Stimulated activated CD8-positive, alpha-beta memory T cell treated with anti-CD3 and anti-CD28 coated beads, Interleukin-2, amount 100 ng/mL, for 1 hour (primary cell): ENCODE results near the gene MYO1C.

ENCODE experiments used
- DNase-seq, 2 donors: peaks; one replicate each; pipeline ENCODE4 v3.0.0-alpha.2; 2020; ENCODE audit warnings: low read depth in 2 of 2

Gene MYO1C

DNA sequence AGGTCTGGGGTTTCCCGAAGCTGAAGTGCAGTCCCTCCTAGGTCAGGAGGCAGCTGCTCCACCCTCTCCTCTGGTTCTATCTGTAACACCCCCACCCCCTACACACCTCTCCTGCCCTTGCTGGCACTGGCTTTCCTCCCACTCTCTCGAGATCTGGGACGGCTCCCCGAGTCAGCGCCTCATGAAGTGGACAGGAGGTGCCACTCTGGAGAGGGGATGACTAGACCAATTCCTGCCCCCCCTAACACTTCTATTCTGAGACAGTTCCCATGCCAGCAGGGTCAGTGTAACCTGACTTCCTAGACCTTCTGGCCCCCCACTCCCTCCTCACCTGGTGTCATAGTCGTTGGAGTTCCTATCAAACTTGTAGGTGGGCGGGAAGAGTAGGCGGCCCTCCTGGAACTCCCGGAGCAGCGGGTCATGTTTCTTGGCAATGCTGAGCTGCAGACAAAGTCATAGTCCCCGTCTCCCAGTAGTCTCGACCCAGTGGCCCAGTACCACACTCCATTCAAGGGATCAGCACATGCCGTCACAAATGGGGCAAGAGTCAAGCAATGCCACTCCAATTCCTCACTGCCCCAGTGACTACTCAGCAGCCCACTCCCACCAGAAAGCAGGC, 14.3 kb upstream of the MYO1C start:
- DNase-seq, result no peak

DNA sequence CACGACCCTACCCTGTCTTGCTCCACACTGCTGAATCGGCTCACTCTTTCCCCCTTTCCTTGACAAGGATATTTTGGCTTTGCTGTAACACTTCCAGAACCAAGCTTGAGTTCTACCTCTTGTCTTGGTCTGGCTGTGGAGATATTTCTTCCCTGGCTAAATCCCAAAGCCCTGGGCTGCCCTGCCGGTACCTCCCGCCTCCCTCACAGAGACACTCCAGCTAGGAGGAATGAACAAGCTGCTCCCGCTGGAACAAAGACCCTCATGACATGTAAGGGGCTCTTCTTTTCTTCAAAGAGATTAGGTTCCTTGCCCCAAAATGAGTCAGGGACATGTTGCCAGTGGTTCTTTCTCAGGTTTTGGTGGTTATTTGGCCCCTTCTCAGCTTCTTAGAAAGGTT, 13.1 kb upstream of the MYO1C start:
- no peak for DNase-seq

DNA sequence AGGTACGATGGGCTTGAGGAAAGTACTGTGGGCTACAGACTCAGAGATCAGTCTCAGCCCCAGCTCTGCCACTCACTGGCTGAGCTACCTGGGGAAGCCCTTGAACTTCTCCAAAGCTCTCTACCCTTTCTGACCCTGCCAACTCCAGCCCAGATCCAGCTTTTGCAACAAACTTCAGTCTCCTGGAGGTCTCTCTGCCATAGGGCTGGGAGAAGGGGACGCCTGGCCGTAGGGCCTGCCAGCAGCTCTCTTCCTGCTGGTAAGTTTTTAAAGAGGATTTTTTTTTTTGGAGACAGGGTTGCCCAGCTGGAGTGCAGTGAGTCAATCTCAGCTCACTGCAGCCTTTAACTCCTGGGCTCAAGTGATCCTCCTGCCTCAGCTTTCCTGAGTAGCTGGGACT, 12.4 kb upstream of the MYO1C start:
- DNase-seq, result no peak

DNA sequence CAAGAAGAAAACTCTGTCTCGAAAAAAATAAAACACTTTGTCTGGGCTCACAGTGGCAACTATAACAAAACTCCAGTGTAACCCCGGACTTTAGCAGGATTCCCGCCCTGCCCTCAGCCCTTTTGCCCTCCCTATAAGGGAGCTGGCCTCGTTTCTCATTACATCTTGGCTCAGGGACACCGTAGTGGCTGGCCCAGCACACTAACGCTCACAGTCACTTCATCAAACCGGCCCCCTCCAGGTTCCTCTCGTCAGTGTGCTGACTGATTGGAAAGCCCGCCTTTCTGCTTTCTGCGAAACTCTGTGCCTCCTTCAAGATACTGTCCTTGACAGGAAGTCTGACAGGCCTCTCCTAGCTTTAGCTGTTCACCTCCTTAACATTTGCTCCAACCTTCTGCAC, 11.2 kb upstream of the MYO1C start:
- DNase-seq, result no peak

DNA sequence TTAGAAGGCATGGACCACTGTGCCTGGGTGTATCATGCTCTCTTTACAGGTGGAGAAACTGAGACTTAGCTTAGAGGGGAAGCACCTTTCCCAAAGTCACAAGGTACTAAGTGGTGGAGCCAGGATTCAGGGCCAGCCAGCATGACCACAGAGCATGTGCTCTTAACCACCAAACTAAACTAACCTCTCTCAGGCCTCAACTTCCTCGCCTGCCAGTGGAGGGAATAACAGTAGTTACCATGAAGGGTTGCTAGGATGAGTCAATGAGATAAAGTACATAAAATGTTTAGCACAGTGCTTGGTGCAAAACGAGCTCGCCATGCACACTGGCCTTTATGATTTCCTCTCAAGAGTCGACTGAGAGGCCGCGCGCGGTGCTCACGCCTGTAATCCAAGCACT, 6.4 kb upstream of the MYO1C start:
- DNase-seq, result no peak

DNA sequence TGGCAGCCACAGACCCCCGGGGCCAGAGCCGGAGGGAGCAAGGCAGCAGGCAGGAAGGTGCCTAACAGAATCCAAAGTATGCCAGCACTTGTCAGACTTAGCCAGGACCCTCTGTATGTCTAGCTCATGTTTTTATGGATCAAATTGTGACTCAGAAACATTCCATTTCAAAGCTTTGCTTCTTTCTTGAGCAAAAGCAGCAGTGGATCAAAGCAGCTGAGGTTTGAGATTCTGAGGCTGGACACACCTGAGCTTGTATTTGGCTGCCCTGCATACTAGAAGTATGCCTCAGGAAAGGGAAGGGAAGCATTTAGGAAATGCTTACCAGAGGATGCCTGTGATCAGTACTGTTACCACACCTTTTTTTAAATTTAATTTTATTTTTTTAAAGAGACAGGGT, 5.7 kb upstream of the MYO1C start:
- DNase-seq, result no peak

DNA sequence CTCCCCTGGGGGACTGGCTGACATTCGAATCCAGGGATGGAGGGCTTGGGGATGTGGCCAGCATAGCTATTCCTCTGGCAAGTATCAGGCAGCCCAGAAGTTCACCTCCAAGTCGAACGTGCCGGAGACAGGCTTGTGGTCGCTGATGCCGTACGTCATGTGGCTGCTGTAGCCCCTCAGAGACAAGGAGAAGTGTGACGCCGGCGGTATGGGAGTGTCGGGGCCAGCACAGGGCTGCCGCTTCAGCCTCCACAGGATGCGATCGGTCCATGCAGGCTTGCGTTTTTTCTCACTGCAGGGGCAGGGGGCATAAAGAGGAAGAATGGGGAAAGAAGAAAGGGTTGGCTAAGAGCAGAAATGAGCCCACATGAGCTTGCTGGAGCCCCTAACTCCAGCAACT, 5.3 kb upstream of the MYO1C start:
- DNase-seq, result no peak

DNA sequence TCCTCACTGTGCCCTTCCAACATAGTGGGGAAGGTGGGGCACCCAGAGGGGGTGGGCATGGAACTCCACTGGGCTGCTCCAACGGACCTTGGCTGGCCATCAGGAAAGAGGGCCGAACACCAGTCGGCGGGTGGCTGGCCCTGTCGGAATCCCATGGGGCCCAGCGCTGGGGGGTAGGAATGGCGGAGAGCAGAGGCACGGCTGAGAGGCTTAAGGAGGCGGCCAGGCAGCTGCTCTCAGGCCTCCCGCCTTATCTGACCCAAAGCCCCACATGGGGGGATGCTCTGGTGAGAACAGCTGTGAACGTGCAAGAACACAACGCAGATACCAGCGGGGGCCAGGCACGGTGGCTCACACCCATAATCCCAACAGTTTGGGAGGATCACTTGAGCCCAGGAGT, 4.4 kb upstream of the MYO1C start:
- no peak for DNase-seq

DNA sequence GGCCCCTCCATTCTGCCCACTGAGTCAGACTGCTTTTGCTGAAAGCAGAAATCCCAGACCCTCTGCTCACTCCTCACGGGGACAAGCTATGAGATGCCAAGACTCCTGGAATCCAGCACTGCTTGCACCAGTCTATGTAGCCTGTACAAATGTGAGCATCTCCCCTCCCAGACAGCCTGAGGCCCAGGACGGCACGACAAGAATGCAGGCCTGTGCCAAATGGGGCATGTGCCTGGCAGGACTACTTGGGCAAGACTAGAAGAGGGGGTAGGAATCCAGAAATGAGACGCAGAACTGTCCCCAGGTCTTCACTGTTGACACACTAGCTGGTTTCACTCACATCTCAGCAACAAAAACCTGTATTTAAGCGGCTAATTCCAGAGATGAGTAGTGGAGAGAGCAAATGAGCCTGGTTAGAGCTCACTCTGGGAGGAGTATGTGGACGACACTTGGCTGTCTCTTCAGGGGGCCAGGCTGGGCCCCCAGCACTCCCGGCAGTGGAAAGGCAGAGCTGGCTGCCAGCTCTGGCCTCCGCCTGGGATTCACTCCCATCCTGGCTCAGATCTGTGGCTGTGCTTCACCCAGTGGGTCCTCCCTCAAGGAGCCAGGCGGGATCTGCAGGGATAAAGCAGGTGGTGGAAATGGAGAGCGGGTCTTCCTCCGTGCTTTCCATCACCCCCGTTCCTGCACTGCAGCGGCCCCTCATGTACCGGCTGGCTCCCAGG, 2.9 kb upstream of the MYO1C start:
- no peak for DNase-seq

DNA sequence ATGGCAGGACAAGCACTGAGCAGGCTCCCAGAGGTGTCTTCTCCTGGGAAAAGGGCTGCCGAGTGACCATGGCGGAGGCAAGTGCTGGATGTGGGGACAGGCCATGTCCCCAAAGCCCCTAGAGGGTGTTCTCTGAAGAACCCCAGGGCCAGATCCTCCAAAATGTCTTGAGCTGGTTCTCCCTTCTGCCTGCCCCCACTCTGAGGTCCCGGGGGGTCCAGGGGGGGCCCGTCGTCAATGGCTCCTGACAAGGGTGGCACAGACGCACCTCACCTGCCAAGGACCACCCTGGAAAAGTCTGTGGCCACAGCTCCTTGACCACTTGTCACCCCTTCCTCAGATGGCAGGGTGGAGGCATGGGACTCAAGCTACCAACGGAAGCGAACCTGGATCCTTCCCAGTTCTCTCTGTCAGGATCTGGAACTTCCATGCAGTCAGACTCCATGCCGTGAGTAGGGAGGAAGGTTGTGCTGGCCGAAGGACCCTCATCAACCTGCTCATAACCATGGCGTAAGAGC, 2.3 kb upstream of the MYO1C start:
- no peak for DNase-seq

DNA sequence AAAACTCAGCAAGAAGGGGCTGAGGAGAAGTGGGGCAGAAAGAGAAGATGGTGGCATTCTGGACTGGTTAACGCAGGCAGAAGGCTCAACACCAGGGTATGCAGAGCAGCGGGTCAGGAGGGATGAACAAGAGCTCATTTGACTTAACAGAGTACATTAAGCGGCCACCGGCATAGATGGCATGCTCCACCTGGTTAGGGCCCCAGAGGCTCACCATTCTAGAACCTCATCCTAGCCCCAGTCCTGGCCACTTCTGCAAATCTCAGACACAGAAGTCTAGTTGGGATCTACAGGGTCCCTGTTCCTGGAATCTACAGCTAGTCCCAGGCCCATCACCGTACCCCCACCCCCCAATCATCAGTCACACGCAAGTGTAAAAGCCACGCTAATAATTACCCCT, 1.7 kb upstream of the MYO1C start:
- no peak for DNase-seq

DNA sequence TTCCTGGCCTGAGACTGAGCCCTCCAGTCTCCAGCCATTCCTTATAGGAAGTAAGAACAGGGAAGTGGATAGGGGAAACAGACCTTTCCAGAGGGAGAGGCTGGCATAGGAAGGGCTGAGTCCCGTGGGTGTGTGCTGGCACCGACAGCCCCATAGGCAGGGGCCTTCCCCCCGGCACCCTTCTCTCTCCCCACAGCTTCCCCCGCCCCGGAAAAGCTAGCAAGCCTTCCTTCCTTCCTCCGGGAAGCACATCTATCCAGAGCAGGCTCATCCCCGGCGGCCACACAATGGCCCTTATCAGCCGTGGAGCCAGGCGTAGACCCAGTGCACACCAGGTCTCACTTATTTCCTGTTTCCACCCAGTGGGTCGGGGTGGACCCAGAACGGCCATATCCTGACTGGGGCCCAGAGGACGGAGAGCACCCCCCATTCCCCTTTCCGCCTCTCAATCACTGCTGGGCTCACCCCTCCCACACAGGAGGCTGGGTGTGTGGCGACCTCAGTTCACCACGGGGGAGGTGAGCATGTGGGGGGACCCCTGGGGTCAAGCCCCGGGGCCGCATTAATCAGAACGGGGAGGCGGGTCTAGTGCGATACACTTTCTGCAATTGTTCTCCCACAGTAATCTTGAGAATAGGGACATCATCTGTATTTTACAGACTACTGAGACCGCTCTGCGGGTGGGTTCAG, 950 bp upstream of the MYO1C start:
- DNase-seq, result no peak

DNA sequence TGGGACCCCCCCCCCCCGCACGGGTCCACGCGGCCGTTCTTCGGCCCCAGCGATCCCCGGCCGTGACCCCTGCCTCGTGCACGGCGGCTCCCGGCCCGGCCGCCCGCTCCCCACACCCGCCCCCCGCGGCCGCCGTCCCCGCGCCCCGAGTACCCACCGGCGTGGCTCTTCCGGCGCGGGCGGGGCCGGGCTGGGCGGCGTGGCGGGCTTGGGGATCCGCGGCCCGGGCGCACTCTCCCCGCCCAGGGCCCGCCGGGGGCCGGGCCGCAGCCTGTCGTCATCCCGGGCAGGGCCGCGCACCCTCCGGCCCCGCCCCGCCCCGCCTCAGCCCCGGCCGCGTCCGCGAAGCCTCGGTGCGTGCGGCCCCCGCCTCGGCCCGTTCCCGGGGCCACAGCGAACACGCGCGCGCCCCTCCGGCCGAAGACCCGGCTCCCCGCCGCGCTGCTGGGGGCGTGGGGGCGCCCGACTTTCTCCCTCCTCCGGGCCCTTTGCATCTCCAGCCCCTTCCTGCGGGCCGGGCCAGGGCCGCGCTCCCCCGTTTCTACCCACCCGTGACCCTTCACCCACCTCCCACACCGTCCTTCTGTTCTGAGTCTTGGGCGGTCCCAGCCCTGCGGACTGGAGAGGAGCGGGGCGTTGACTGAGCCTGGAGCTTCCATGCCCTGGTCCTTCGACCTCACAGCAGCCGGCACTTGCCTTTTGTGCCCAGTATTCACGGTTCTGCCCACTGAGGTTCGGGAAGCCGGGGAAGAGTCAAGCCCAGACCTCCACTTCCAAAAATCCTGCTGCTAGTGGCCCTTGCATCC, 840 bp downstream of the MYO1C start:
- DNase-seq, result no peak

DNA sequence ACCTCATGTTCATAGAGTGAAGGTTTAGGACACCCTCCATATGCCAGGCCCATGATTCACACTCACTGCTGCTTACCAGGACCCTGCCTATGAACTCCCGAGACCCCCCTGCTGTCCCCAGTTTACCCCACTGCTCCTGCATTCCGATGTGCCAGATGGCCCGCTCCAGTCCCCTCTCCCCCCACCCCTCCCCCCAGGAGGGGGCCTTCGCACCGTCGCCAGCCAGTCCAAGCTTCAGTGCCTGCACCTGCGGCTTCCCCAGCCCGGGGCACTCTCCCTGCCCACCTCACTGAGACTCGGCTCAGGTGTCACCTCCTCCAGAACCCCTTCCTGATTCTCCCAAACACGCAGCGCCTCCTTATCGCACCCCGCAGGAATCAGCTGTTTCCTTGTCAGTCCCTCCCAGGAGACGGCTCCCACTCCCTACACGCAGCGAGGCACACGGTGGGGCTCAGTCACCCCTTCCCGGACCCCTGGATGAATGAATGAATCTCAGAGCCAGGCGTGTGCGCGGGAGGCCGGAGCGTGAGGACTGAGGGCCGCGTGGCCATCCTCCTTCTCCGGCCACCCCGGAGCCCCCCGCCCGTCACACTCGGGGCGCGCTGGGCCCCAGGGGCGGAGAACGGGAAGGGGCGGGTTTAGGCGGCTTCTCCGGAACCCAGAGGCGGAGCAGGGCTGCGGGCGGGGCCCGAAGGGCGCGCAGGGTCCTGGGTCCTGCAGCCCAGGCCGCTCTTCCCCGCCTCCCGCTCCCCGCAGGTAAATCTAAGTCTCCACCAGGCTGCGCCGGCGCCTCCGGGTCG, 1.6 kb downstream of the MYO1C start:
- no peak for DNase-seq

DNA sequence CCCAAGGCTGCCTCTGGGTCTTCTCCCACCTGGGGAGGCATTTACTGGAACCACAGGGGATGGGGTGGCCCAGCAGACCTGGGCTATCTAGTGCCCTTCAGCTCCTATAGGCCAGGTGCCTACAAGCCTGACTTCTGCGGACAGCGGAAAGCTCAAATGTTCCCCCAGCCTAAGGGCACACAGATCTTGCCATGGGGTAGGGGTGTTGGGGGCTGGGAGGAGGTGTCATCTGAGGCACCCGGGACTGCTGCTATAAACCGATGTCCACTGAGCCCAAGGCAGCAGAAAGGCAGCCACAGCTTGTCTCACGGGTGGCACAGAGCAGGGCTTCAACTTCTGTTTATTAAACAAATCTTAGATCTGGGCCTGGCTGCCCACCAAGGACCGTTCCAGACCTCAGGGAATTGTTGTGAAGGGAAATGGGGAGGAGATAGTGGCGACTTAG, 3.6 kb downstream of the MYO1C start:
- DNase-seq, result no peak

DNA sequence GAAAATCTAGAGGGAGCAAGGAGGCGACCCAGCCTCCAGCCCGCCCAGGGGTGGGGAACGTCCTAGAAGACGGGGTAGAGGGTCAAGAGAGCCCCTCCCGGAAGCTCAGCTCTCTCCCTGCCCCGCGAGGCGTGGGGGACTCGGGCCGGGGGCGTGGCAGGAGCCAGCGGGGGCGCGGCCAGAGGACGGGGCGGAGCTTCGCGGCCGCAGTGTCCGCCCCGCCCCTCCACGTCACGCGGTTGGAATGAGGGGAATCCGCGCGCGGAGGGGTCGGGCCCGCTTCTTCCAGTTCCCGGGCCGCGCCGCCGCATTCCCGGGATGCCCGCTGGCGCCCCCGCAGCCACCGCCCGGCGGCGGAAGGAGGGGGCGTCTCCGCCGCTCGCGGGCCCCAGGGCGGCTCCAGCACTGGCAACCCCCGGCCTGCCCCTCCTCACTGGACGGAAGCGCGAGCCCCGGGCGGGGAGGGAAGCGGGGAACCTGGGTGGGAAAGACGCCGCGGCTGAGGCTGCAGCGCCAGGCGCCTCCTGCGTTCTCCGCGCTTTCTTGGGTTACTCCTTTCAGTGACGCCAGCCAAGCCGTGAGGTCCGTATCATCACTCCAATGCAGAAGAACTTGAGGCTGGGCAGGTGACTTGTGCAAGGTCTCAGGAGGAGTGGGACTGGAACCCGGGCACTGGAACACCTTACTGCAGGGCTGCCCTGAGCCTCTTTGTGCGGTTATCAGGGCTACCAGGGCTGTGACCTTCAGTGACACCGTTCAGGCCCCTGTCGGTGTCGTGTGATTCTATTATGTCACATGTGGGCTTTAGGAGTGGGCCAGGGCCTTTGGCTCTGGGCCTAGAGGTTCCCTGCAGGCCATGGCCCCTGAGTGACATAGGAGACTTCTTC, 4.3 kb downstream of the MYO1C start:
- DNase-seq, result peak; percentile 55

DNA sequence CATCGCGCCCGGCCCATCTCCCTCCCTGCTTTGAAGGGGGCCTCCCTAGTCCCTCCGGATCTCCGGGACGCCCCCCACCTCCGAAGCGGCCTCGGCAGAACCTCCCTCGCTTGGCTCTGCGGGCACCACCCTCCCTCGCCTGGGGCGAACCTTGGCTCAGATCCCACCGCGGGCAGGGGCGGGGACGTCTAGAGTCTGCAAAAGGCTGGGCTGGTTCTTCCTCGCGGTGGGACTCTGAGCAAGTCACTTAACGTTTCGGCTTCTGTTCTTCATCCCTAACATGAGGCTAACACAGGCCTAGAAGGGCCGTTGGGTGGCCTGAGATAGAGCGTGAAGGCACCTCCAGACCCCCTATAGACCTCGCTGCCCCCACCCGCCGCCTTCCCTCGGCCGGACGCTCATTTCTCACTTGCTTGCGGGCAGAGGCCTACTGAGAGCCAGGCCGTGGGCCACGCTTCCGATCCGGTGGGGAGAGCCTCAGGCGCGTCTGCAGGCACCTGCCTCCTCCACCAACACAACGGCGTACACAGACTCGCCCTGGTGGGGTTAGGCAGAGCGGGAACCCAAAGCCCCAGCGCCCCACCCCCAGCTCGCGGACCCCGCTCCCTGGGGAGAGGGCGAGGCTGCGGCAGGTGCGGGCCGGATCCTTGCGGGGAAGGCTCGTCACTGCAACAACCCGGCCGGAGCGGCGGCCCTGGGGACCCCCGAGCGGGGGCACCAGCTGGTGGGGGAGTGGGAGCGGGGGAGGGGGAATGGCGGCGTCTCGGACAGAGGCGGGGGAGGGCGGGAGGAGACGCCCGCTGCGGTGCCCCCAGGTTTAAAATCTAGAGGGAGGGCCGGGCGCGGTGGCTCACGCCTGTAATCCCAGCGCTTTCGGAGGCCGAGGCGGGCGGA, 5.4 kb downstream of the MYO1C start:
- DNase-seq, result peak; percentile 58 to 59

DNA sequence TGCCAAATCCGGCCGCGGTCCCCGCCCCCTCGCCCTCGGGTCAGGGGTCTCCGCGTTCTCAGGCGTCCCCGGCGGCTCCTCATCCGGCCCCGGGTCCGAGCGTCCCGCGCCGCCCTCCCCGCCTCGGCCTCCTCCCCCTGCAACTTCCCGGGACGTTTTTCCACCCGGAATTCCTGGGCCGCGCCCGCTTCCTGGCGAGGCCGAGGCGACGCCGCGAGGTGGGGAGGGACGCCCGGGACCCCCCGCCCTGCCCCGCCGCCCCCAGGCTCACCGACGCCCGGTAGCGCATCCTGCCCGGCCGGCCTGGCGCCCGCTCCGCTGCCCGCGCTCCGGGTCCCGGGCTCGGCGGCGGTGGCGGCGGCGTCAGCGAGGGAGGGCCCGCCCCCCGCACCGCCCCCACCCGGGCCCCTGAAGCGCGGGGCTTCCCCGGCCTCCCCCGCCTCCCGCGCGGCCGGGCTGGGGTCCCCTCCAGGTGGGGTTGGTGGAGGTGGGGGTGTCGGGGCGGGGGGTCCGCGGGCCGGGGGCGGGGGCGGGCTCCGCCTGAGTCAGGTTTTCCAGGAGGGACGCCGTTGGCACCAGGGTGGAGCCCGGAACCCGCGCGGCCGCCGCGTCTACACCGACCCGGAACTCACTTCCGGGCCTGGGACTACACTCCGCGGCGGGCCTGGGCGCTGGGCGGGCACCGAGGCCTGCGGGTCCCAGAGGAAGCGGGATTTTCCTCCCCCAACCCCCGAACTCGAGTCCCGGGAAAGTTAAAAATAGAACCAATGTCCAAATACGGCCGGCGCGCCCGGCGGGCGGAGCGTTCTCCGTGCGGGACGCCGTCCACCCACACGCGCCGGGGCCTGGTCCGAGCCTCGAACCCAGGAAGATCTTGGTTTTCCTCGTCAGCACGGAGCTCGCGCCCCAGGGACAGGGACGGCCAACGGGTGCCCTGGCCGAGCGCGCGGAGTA, 6.8 kb downstream of the MYO1C start:
- DNase-seq, result peak; percentile 34 to 47
